ENCODE measurements around the gene NUDT14.

NUDT14 gene

DNA sequence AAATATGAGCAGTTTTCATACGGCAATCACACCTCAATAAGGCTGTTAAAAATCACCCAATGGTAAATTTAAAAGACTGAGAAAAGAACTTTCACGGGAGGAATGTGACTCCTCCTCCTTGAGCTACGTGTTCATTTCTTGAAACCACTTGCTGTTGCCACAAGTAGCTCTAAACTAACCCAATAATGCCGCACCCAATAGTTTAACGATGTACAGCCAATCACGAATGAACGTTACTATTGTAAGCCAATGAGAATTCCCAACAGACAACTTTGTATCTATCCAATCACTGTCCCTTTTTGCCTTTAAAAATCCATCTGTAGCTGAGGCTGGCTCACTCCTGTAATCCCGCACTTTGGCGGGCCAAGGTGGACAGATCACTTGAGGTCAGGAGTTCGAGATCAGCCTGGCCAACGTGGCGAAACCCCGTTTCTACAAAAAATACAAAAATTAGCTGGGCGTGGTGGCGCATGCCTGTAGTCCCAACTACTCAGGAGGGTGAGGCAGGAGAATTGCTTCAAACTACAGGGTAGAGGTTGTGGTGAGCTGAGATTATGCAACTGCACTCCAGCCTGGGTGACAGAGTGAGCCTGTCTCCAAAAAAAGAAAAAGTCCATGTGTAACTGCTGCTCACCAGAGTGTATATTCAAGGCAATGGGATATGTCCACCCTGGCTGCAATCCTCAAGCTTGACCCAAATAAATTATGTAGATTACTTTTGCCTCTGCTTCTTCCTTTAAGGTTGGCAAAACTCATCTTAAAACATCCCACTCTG lies 42.8 kb upstream of the NUDT14 start:
- no peak overlapping the region for H3K4me3 ChIP-seq (ENCODE audit: low read depth, low read length)
- DNase-seq (ENCODE audit: low read depth) = no peak
- TF ChIP-seq, protein P1, sequence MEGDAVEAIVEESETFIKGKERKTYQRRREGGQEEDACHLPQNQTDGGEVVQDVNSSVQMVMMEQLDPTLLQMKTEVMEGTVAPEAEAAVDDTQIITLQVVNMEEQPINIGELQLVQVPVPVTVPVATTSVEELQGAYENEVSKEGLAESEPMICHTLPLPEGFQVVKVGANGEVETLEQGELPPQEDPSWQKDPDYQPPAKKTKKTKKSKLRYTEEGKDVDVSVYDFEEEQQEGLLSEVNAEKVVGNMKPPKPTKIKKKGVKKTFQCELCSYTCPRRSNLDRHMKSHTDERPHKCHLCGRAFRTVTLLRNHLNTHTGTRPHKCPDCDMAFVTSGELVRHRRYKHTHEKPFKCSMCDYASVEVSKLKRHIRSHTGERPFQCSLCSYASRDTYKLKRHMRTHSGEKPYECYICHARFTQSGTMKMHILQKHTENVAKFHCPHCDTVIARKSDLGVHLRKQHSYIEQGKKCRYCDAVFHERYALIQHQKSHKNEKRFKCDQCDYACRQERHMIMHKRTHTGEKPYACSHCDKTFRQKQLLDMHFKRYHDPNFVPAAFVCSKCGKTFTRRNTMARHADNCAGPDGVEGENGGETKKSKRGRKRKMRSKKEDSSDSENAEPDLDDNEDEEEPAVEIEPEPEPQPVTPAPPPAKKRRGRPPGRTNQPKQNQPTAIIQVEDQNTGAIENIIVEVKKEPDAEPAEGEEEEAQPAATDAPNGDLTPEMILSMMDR (IDR thresholded peaks at IDR 0.05; ENCODE audit: low read depth, low read length, missing control alignments) = no peak

DNA sequence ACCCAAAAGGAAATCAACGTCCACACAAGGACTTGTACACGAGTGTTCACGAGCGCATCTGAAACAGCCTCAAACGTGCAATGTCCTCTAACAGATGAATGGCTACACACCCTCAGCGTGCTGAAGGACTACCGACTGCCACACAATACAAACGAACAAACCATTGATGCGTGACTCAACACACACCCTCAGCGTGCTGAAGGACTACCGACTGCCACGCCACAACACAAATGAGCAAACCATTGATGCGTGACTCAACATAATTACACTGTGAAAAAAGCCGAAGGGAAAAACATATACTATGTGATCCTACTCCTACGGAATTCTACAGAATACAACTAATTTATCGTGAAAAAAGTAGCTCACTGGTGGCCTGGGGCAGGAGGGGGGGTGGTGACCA lies 42.1 kb upstream of the NUDT14 start:
- TF ChIP-seq, protein P1 (IDR thresholded peaks at IDR 0.05; ENCODE audit: low read depth, low read length, missing control alignments) = no peak
- H3K4me3 ChIP-seq (ENCODE audit: low read depth, low read length) = no peak overlapping the region
- DNase-seq (ENCODE audit: low read depth) = no peak

DNA sequence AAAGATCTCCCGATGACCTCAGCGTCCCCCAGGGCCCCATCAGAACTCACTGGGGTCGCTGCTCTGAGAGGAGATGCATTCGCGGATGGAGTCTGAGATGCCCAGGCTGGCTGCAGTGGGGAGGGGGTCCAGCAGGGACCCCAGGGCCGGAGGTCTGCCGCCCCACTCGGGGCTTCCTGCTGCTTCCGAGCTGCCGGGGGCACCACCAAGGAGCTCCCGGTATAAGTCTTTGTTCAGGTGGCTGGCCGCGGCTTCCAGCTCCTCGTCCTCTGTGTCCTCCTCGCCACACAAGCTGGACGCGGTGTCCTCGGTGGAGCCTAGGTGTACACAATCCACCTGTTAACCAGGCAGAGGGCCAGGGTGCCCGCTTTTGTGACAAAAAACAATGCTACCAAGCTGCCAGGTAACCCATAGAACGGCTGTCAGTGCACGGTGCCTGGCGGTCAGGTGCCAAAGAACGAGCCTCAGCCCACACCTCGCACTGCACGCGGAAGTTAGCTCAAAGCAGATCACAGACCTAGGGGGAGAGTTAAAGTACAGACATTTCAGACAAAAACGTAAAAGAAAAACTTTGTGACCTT lies 40.6 kb upstream of the NUDT14 start:
- no peak for DNase-seq (ENCODE audit: low read depth)

DNA sequence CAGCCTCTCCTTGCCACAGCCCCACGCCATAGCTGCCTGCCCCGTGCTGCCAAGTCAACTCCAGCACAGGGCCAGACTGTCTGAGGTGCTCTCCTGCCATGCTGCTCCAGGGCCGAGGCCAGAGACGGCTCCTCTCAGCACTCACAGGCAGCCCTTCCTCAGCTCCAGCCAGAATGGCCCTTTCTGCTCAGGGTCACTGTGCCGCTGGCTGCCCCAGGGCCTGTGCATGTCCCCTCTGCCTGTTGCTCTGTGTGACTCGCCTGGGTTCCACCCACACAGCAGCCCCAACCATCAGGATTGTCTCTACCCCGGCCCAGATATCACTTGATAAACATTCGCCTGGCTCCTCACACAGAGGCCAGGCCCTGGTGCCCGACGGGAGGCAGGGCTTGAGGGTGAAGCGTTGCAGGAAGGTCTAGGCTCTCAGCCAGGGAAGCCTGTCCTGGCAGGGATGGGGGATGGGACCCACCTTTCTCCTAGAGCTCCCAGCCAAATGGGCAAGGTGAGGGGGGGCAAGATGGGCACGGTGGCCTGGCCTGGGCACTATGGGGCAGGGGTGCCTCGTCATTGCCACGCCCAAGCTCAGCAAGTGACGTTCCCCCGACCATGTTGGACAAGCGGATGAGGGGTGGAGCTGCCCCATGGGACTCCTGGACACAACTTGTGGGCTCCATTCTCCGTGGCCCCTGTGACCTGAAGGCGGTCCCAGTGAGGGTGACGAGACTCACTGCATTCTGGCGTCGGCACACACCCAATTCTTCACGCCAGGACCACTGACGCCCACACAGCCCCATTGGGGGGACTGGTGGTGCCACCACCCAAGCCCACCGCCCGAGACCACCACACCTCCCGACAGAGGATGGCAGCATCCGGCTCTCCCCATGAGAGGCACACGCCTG lies 39.8 kb upstream of the NUDT14 start:
- TF ChIP-seq, protein P1 (IDR thresholded peaks at IDR 0.05; ENCODE audit: low read depth, low read length, missing control alignments) = no peak
- H3K4me3 ChIP-seq (ENCODE audit: low read depth, low read length) = no peak overlapping the region
- DNase-seq (ENCODE audit: low read depth) = no peak

More for the DNA sequence above, 40.6 kb upstream of the NUDT14 start:
- TF ChIP-seq, protein P1 (IDR thresholded peaks at IDR 0.05; ENCODE audit: low read depth, low read length, missing control alignments) = no peak
- H3K4me3 ChIP-seq (ENCODE audit: low read depth, low read length) = no peak overlapping the region

DNA sequence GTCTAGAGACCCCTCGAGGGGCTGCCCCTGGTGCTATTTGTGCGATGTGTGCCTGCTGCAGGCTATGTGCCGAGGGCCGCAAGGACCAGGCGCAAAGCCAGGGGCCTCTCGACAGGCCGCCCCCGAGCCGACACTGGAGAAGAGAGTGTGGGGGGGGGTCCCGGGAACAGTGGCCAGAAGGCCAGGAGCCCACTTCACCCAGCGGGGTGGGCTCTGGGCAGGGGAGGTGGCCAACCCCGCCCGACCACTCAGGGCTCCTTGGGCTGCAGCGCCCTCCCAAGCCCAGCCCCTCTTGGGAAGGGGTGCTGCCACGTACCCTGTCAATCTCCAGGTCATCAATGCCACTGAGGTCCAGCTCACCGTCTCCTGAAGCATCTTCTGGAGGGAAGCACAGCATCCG lies 38.6 kb upstream of the NUDT14 start:
- no peak for DNase-seq (ENCODE audit: low read depth)
- TF ChIP-seq, protein P1 (IDR thresholded peaks at IDR 0.05; ENCODE audit: low read depth, low read length, missing control alignments) = no peak
- H3K4me3 ChIP-seq (ENCODE audit: low read depth, low read length) = no peak overlapping the region

DNA sequence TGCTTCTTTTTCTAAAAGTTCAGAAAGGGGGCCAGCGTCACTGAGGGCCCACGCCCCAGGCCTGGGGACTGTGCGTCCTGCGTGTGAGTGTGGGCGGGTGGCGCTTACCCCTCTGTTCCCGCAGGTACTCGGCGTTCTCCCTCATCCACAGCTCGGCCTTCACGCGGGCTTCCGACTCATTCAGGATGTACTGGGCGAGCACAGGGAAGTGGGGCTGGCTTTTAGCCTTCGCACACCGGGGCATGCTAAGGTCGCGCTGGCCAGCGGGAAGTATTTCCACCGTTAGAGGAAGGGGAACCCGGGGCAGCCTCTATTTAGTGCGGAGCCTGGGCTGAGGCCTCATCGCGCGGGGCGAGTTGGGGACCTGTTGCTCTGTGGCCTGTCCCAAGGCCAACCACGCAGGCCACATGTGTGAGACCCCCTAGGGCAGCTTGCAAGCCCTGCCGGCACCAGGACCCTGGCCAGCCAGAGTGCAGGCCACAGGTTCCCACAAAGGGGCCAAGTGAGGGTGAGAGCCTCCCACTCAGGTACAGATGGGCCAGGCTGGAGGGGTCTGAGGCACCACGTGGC lies 38.0 kb upstream of the NUDT14 start:
- TF ChIP-seq, protein P1 (IDR thresholded peaks at IDR 0.05; ENCODE audit: low read depth, low read length, missing control alignments) = no peak
- DNase-seq (ENCODE audit: low read depth) = no peak
- no peak overlapping the region for H3K4me3 ChIP-seq (ENCODE audit: low read depth, low read length)
